Tibial artery (tissue), 4 donors: ENCODE results near the gene TLX1.

Source experiments
- DNase-seq, 2 donors: peaks; one replicate each; pipeline ENCODE4 v3.0.0-alpha.2; 2019
- H3K27ac ChIP-seq, 2 donors: fragments of 200-600 bp; sonication (generic) in 1 of 2; 1 replicate in 1 of 2; 2 replicates in 1 of 2; pipeline ENCODE4 v1.5.1; 2018 to 2019; ENCODE audit warnings: mild to moderate bottlenecking in 1 of 2
- H3K27me3 ChIP-seq, 2 donors: fragments of 200-600 bp; sonication (generic) in 1 of 2; one replicate each; pipeline versions ENCODE4 v1.5.1 to v1.6.0; 2016 to 2019
- H3K36me3 ChIP-seq, 3 donors: fragments of 200-600 bp; sonication (generic) in 2 of 3; one replicate each; pipeline ENCODE4 v1.5.1; 2016 to 2019; ENCODE audit warnings: mild to moderate bottlenecking in 2 of 3
- H3K4me1 ChIP-seq, 4 donors: fragments of 200-600 bp; sonication (generic) in 2 of 4; 1 replicate in 3 of 4; 2 replicates in 1 of 4; pipeline ENCODE4 v1.5.1; 2016 to 2019
- H3K4me3 ChIP-seq, 2 donors: fragments of 200-600 bp; sonication (generic) in 1 of 2; 1 replicate in 1 of 2; 2 replicates in 1 of 2; pipeline ENCODE4 v1.5.1; 2018 to 2019; ENCODE audit warnings: mild to moderate bottlenecking in 2 of 2
- H3K9me3 ChIP-seq, 3 donors: fragments of 200-600 bp; sonication (generic) in 1 of 3; one replicate each; pipeline ENCODE4 v1.5.1; 2016 to 2019
- CTCF ChIP-seq, 2 experiments: fragments of 200-600 bp in 1 of 2; fragments of 450-650 bp in 1 of 2; IDR thresholded peaks; one replicate each; pipeline ENCODE4 v1.5.1; 2017 to 2019; ENCODE audit warnings: antibody characterized with exemption in 2 of 2, mild to moderate bottlenecking in 1 of 2, moderate library complexity in 1 of 2
- intact Hi-C: fragments of 100-400 bp; cut with DNase I; formaldehyde crosslinking; loops from one replicate; pipeline ENCODE4 v1.15.0; 2023; ENCODE audit warnings: low total_unique reads

TLX1 gene

GRCh38 chr10:101143345-101143630 lies 12.2 kb downstream of the TLX1 start:
- no peaks in the 10 kb centered on the region for H3K36me3 ChIP-seq
- H3K4me3 ChIP-seq: no peak overlapping the region
- TF ChIP-seq CTCF (IDR thresholded peaks at IDR 0.05): no peak
- no peak overlapping the region for H3K27ac ChIP-seq
- DNase-seq: no peak
- H3K4me1 ChIP-seq: peaks cover 0 to 40% (median 24%) of the 10 kb centered on the region in 4 donors
- H3K9me3 ChIP-seq: no peaks in the 10 kb centered on the region
- peaks cover 0 to 97% of the 10 kb centered on the region in 2 donors for H3K27me3 ChIP-seq
- intact Hi-C loops: loop anchor here (5.0 kb wide), 1 partner anchor 96 kb away; no protein-coding TSS in a partner anchor

DNA sequence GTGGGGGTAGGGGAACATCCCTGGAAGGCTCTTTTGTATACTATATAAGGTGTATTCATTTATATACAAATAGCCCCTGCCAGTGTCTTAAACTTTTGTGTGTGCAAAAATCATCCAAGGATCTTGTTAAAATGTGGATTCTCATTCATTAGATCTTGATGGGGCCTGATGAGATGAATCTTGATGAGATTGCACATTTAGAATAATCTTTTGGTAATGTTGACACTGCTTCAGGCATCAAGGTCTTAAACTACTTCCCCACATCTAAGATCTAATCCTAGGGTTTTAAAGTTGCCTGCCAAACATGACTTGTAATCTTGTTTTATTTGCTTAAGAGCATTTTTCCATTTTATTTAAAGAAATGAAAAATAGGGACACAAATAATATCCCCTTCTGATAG lies 13.0 kb downstream of the TLX1 start:
- peaks cover 0 to under 1% (median 0%) of the 10 kb centered on the region in 3 donors for H3K9me3 ChIP-seq
- intact Hi-C loops: loop anchor here (5.0 kb wide), 1 partner anchor 97 kb away; no protein-coding TSS in a partner anchor

GRCh38 chr10:101145145-101145544 lies 14.0 kb downstream of the TLX1 start:
- Histone ChIP-seq H3K9me3 (peaks cover 0 to 8% (median 0%) of the 10 kb centered on the region in 3 donors), H3K27ac (no peak overlapping the region), H3K4me3 (no peak overlapping the region), H3K27me3 (peaks cover 0 to 96% of the 10 kb centered on the region in 2 donors), H3K36me3 (no peaks in the 10 kb centered on the region), H3K4me1 (peaks cover 0 to 32% (median 21%) of the 10 kb centered on the region in 4 donors)
- intact Hi-C loops: no loop called here
- DNase-seq: no peak
- no peak for TF ChIP-seq CTCF (IDR thresholded peaks at IDR 0.05)

More for the DNA sequence above, 13.0 kb downstream of the TLX1 start:
- Histone ChIP-seq H3K27me3 (peaks cover 0 to 96% of the 10 kb centered on the region in 2 donors), H3K27ac (no peak overlapping the region), H3K36me3 (no peaks in the 10 kb centered on the region), H3K4me1 (peaks cover 0 to 40% (median 24%) of the 10 kb centered on the region in 4 donors), H3K4me3 (no peak overlapping the region)
- no peak for TF ChIP-seq CTCF (IDR thresholded peaks at IDR 0.05)
- no peak for DNase-seq

GRCh38 chr10:101145750-101146391 lies 14.8 kb downstream of the TLX1 start:
- Histone ChIP-seq H3K9me3 (peaks cover 0 to 8% (median 0%) of the 10 kb centered on the region in 3 donors), H3K4me3 (no peak overlapping the region), H3K4me1 (peaks cover 0 to 25% (median 17%) of the 10 kb centered on the region in 4 donors), H3K27me3 (peaks cover 0 to 96% of the 10 kb centered on the region in 2 donors), H3K27ac (no peak overlapping the region), H3K36me3 (no peaks in the 10 kb centered on the region)
- DNase-seq: no peak
- no peak for TF ChIP-seq CTCF (IDR thresholded peaks at IDR 0.05)
- intact Hi-C loops: no loop called here

DNA sequence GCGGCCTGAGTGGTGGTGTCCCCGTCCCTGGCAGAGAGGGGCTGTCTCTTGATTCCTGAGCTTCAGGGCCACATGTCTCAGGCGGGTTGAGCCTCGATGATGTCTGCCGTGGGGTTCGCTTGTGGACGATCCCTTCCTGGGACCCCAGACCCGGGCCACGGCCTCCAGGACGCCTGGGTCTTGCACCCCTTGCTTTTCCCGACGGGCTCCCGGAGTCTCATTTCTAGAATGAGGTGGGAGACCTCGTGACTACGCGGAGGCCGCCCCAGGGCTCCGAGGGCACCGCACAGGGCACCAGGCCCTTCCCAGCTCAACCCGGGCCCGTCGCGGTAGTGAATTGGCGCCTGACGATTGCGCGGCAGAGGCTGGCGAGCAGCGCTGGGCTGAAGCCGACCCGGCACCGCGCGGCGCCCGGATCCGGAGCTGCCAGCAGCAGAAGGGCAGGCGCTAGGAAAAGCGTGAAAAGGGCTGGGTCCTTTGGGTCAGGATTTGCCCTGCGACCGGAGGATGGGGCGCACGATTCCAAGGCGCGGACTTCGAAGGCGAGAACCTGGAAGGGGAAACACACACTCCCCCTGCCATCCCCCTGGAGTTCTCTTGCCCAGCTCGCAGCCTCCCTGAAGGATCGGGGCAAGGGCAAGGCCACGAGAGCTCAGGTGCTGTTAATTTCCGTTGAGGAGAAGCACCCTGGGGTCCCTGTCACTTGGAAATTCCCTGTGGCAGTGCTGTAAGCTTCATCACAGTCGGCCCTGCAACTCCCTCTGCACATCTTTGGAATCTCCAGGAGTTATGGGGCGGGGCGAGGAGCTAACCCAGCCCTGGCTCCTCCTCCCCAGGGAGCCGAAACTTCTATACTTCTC lies 15.5 kb downstream of the TLX1 start:
- H3K27me3 ChIP-seq: peaks cover 0 to 96% of the 10 kb centered on the region in 2 donors
- no peak overlapping the region for H3K4me3 ChIP-seq
- intact Hi-C loops: no loop called here
- no peaks in the 10 kb centered on the region for H3K36me3 ChIP-seq
- peaks cover 0 to 25% (median 17%) of the 10 kb centered on the region in 4 donors for H3K4me1 ChIP-seq
- no peak for DNase-seq
- no peak for TF ChIP-seq CTCF (IDR thresholded peaks at IDR 0.05)
- H3K9me3 ChIP-seq: peaks cover 0 to 8% (median 0%) of the 10 kb centered on the region in 3 donors
- no peak overlapping the region for H3K27ac ChIP-seq
